ENCODE results near the gene SPATA2.

SPATA2 gene

DNA sequence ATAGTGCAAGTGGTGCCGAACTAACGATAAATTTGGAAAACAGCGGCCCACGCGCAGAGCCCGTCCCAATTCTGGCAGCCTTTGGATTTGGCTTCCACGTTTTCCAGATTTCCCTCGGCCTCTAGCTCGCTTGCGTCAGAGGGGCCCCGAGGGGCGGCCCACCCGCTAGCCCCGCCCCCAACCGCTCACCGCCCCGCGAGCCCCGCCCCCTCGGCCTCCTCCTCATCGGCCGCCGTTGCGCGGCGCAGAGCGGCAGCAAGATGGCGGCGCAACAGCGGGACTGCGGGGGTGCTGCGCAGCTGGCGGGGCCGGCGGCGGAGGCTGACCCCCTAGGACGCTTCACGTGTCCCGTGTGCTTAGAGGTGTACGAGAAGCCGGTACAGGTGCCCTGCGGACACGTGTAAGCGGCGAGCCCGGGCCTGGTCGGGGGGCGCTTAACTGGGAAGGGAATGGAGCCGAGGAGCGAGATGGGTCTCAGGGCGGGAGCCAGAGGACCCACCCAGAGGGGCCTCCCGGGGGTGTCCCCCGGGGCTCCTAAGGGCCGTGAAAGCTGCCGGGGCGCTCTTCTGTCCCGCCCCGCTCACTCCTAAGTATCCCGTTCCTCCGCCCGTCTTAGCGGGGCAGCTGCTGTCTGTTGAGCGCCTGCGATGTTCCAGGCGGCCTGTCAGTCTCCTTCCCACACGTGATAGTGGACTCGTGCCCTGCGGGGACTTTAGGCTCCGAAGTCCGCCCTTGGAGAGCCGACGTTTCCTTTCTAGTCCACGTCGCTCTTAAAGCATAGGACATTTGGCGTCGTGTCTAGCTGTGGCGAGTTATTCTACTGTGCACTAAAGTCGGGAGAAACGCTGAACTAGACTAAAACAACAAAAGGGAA is 21.1 kb upstream of the SPATA2 start, which contains the start of gene RNF114:
Gene RNF114 (plus strand): TSS at position 245 of the 874 bp plus-strand sequence. CDS start 16 bp downstream, at position 261.
- in situ Hi-C loops (cut with MboI; ENCODE audit: low pct_unique_long_range_greater_than_20kb, low sequenced_read_pairs) = no loop called here
- DNase-seq = peak; percentile 75

DNA sequence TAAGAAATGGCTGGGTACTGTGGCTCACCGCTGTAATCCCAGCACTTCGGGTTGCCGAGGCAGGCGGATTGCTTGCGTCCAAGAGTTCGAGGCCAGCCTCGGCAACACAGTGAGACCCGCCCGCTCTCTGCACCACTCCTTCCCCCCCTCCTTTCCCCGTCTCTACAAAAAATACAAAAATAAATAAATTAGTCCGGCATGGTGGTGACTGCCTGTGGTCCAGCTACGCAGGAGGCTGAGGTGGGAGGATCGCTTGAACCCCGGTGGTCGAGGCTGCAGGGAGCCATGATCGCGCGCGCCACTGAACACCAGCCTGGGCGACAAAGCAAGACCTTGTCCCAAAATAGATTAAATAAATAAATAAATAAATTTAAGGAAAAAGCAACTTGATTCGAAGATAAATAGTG is 20.4 kb upstream of the SPATA2 start:
- DNase-seq = no peak
- in situ Hi-C loops (cut with MboI; ENCODE audit: low pct_unique_long_range_greater_than_20kb, low sequenced_read_pairs) = no loop called here

DNA sequence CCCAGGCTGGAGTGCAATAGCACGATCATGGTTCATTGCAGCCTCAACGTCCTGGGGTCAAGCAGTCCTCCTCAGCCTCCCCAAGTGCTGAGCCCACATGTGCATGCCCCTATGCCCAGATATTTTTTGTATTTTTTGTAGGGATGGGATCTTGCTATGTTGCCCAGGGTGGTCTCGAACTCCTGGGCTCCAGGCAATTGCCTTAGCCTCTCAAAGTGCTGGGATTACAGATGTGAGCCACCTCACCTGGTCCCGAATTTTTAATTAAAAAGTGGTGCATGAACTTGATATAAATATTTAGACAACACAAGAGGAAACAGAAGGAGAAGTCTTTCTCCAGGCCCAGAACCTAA is 13.8 kb upstream of the SPATA2 start:
- in situ Hi-C loops (cut with MboI; ENCODE audit: low pct_unique_long_range_greater_than_20kb, low sequenced_read_pairs) = no loop called here
- no peak for DNase-seq

DNA sequence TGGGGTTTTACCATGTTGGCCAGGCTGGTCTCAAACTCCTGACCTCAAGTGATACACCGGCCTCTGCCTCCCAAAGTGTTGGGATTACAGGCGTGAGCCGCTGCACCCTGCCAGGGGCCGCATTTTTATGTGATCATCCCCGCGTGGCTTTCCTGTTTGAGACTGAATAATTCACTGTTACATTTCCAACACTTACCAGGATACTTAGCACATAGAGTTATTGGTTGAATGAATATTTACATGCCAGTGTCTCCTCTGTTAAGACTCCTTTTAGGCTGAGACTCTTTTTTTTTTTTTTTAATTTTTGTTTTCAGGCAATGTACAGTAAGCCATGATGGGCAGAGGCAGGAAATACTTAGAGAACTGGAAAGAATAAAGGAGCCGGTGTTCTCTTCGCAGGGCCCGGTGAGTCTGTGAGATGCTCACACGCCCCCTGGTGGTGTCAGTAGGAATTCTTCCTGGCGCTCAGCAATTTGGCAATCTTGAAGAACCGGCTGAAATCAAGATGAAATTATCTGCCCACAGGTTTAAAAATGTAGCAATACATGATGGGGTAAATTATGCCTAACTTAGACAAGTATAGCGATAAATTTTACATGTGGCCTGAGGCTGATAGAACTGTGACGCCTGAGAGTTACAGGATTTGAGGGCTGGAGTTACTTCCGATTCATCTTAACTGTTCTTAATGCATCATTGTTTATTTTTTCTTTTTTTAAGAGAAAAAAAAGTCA is 13.2 kb upstream of the SPATA2 start:
- in situ Hi-C loops (cut with MboI; ENCODE audit: low pct_unique_long_range_greater_than_20kb, low sequenced_read_pairs) = no loop called here
- DNase-seq = peak; percentile 88

DNA sequence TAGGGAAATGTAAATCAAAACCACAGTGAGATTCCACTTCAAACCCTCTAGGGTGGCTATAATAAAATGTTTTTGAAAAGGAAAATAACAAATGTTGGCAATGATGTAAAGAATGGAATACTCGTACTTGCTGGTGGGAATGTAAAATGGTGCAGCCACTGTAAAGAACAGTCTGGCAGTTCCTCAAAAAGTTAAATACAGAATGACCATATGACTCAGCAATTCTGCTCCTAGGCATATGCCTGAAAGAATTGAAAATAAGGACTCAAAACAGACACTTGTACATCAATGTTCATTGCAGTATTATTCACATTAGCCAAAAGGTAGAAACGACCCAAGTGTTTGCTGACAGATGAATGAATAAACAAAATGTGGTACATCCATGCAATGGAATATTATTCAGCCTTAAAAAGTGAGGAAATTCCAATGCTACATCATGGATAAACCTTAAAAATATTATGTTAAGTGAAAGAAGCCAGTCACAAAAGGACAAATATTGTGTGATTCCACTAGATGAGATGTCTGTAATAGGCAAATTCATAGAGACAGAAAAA is 10.6 kb upstream of the SPATA2 start:
- DNase-seq = peak; percentile 35
- in situ Hi-C loops (cut with MboI; ENCODE audit: low pct_unique_long_range_greater_than_20kb, low sequenced_read_pairs) = no loop called here

DNA sequence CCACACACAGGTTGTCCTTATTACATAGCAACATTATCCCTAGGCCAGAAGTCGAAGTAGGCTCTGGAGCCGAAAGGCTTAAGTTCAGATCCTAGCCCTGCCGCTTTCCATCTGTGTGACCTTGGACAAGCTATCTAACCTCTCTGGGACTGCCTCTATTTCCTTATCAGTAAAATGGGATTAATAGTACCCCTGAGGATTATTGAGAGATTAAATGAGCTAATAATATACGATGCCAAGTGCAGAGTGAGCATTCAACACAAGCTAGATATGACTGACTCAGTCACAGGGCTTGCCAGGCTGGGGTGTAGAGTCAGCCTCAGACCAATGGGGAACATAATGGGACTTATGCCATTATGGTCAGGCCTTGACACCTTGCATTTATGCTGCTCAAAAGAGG is 8.9 kb upstream of the SPATA2 start:
- in situ Hi-C loops (cut with MboI; ENCODE audit: low pct_unique_long_range_greater_than_20kb, low sequenced_read_pairs) = no loop called here
- DNase-seq = no peak

DNA sequence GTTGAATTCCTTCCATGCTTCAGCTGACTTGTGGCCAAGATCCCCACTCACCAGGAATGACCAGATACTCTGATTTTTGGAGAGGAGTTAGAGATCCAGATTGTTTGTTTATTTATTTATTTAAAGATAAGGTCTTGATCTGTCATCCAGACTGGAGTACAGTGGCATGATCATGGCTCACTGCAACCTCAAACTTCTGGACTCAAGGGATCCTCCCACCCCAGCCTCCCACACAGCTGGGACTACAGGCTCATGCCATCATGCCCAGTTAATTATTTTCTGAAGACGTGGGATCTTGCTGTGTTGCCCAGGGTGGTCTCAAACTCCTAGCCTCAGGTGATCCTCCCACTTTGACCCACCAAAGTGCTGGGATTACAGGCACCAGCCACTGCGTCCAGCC is 4.1 kb upstream of the SPATA2 start:
- DNase-seq = no peak
- in situ Hi-C loops (cut with MboI; ENCODE audit: low pct_unique_long_range_greater_than_20kb, low sequenced_read_pairs) = no loop called here

DNA sequence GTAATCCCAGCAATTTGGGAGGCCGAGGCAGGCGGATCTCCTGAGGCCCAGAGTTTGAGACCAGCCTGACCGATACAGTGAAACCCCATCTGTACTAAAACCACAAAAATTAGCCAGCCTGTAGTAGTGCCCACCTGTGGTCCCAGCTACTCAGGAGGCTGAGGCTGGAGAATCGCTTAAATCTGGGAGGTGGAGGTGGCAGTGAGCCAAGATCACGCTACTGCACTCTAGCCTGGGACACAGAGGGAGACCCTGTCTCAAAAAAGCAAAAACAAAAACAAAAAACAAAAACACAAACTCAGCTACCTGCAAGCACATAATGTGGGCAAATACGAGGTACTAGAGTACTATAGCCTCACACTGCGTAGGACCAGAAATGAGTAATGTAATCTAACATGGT is 3.7 kb upstream of the SPATA2 start:
- no peak for DNase-seq
- in situ Hi-C loops (cut with MboI; ENCODE audit: low pct_unique_long_range_greater_than_20kb, low sequenced_read_pairs) = no loop called here

DNA sequence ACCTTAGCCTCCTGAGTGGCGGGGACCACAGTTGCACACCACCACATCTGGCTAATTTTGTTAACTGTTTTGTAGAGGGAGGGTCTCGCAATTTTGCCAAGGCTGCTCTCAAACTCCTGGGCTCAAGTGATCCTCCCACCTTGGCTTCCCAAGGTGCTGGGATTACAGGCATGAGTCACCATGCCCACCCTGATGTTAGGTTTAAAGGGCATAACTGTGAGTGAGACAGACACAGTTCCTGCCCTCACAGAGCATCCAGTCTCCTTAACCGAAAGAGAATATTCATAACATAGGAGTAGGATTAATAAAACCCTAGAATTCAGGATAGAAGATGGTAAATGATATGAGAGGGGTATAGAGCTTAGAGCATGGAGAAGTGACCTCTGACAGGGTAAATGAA is 3.1 kb upstream of the SPATA2 start:
- DNase-seq = no peak
- in situ Hi-C loops (cut with MboI; ENCODE audit: low pct_unique_long_range_greater_than_20kb, low sequenced_read_pairs) = no loop called here

DNA sequence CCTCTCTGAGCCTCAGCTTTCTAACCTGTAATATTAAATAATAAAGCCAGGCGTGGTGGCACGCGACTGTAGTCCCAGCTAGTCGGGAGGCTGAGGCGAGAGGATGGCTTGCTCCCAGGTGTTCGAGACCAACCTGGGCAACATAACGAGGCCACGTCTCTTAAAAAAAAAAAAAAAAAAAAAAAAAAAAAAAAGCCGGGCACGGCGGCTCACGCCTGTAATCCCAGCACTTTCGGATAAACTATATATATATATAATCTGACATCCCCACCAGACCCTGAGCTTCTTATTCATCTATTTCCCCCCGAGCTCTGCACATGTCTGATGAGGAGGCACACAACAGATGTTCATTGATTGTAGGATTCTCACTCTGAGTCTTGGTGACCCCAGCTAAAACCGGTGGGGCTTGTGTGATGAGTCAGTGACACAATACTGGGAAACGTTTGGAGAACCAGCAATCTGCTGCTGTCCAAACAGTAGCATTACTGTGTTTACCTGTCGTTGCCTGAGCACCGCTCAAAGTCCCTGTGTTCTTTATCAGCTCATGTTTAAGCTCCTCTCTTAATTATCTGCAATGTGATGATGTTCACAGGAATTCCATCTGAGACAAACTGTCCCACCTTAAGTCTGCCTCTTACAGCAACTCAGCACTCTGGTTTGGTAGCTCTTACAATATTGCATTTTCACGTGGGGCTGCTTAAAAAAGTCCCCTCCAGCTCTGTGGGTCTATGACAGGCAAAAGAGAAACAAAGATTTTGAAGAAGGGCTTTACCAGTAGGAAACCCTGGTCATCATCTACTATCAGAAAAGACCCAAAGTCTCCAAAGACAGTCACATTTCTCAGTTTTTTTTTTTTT is 1.0 kb upstream of the SPATA2 start:
- in situ Hi-C loops (cut with MboI; ENCODE audit: low pct_unique_long_range_greater_than_20kb, low sequenced_read_pairs) = no loop called here
- DNase-seq = no peak

DNA sequence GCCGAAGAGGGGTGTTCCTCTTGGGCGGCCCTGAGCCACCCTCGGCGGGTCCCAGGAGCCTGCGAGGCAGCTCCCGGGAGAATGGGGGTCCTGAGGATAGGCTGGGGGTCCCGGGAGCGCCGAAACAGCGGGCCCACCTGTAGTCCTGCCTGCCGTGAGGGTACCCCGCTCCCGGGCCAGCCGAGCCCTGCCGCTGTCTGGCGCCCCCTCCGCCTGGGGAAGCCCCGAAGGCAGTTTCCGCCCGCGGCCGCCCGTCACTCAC is 280 bp downstream of the SPATA2 start:
- DNase-seq = no peak
- in situ Hi-C loops (cut with MboI; ENCODE audit: low pct_unique_long_range_greater_than_20kb, low sequenced_read_pairs) = no loop called here

DNA sequence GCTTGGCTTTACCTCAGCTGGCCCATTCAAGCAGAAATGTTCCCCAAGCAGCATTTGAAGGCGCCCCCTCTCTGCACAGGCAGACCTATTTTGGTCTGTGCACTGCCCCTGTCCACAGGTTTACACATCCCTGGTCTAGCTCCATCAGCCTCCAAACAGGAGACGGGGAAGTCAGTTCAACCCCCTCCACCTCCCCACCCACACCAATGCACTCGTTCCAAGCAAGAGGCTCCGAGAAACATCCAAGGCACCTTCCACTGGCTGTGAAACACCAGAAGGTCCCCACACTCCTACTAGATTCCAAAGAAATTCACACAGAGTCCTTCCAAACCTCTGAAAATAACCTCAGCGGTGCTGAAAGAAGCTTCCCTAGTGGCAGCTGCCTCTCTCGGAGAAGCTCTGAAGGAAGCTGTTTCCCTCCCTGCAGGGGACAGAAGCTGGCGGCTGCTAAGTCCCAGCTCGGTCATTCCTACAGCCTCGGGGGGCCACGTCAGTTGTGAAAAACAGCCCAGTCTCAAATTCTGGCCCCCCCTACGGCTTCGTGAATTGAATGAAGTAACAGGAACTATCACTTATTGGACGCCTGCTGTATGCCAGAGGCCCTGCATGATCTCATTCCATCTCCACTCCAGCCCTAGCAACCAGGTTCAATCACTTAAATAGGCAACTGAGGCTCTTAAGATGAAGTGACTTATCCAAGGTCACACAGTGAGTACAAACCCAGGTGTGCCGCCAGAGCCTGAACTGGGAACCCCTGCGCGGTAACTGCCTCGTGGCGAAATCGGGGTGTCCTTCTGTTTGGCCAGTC is 815 bp downstream of the SPATA2 start:
- in situ Hi-C loops (cut with MboI; ENCODE audit: low pct_unique_long_range_greater_than_20kb, low sequenced_read_pairs) = no loop called here
- peak; percentile 36 for DNase-seq

DNA sequence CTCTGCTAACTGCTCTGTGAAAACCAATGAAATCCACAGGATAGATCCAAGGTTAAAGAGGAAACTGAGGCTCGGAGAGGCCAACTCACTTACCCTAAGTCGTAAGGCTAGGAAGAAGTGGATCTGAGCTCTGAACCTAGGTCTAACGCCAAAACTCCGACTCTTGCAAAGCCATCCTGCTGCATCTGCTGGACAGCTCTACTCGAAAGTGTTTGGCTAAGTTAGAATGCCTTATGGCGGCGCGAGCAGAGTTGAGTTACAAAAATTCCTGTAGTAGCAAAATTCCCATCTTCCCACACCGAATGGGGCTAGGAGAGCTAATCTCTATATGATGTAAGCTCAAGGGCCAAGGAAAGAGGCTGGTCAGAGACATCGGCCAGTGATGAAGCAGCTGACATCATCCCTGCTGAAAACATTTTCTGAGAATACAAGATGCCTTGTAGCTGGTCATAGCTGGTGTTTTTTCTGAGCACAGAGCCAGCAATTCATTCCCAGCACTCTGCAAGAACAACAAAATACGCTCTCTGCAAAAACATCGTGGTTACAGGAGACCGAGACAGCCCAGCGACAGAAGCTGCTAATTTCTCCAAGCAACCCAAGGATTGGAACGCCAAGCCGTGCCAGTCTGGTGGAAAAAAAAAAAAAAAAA is 1.8 kb downstream of the SPATA2 start:
- DNase-seq = no peak
- in situ Hi-C loops (cut with MboI; ENCODE audit: low pct_unique_long_range_greater_than_20kb, low sequenced_read_pairs) = no loop called here

DNA sequence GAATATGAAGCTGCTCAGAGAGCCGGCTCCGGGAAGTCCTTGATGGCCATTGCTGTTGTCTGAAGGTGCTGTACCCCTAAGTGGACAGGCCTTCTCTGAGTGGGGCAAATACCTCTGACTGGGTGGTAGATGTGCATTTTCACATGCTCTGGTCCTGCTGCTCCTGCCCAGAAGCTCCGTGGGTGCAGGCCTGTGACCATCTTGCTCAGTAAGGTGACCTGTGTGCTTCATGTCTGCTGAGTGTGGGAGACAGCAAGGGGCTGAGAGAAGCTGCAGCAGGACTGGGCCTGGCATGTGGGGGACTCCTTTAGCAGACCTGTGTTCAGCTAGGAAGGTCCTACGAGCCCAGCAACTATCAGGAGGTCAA is 5.0 kb downstream of the SPATA2 start:
- no peak for DNase-seq
- in situ Hi-C loops (cut with MboI; ENCODE audit: low pct_unique_long_range_greater_than_20kb, low sequenced_read_pairs) = no loop called here

DNA sequence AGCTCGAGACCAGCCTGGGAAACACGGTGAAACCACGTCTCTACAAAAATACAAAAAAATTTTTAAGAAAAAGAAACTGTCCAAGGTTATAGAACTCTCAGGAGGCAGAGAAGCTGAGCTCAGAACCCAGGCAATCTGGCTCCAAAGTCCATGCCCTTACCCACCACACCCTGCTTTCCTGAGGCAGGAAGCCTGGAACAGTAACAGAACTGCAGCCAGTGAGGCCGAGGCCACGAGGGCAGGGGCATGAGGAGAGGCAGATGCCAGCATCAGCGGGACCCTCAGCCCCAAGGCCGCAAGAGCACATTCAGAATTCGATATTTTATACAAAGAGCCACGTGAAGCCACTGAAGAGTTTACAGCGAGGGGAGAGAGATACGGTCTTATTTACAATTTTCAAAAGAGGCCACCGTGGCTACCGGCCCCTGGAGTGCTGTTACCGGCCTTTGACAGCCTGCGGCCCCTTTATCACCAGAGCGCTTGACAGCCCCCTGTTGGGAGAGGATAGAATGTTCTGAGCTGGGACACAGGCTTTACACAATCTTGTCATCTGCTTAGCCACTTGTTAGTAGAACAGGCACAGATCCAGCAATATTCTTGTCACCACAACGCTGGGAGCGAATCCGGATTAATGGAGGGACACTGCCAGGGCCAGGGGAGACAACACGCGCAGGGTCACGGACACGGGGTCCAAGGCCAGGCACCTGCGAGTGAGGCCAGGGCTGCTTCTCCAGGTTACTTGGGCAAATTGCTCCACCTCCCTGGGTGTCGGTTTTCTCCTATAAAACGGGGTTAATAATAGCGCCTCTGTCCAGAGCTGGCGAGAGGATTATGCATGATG is 5.6 kb downstream of the SPATA2 start:
- DNase-seq = no peak
- in situ Hi-C loops (cut with MboI; ENCODE audit: low pct_unique_long_range_greater_than_20kb, low sequenced_read_pairs) = no loop called here

DNA sequence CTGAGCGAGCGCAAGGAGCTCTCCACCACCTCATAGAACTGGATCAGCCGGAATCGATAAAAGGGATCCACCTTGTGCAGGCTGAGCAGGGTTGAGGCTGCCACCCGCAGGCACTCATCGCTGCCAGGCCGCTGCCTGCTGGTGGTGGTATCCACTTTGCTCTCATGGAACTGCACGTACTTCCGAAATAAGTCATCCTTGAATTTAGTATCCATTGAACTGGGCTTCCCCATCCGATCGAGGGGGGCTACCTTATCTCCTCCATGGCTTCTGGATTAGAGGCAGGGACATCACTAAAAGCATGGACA is 7.1 kb downstream of the SPATA2 start:
- in situ Hi-C loops (cut with MboI; ENCODE audit: low pct_unique_long_range_greater_than_20kb, low sequenced_read_pairs) = no loop called here
- no peak for DNase-seq

DNA sequence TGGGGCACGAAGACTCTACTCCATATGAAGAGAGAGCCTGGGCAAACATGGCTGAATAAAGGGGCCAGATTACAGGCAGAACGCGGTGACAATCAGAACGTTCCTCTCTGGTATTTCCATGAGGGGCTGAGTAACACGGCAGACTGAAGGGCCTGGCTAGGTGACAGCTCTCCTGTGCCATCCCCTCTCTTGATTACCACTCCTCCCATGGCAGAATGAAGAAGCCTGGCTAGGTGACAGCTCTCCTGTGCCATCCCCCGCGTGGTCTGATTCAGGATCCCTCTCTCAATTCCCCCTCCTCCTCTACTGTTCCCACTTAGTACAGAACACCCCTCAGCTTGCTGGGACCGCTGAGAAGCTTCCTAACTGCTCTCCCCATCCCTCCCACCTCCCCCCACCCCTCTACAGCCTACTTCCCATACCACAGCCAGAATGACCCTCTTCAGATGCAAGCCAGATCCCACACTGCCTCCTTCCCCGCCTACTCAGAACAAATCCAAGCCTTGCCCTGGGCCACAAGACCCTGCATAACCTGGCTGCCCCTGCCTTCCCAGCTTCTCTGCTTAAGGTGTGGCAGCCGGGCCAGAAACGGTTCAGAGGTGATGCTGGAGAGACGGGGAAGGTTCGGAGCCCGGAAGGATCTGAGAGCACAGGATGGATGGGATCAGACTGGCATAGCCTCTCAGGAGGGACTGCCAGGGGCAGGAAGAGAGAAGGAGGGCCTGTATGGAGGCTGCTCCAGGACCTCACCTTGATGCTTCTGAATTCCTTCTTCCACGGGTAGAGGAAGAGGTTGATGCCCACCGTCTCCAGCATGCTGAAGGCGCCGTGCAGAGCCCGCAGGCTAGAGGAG is 7.7 kb downstream of the SPATA2 start:
- no peak for DNase-seq
- in situ Hi-C loops (cut with MboI; ENCODE audit: low pct_unique_long_range_greater_than_20kb, low sequenced_read_pairs) = no loop called here
